GM18511 (cell line): ENCODE data around the gene PLEKHA7.
"Not testable (repeated sequence)": the region's sequence is repeated elsewhere in the genome, so short reads cannot be mapped to it uniquely, and the experiment has no call there.

Source experiments
- ATAC-seq: cut with Tn5 transposase; IDR thresholded peaks from one replicate; pipeline ENCODE4 v1.9.1; 2021; ENCODE audit warnings: mild to moderate bottlenecking, moderate library complexity; ENCODE audit not compliant: unreplicated experiment

The PLEKHA7 gene, protein sequence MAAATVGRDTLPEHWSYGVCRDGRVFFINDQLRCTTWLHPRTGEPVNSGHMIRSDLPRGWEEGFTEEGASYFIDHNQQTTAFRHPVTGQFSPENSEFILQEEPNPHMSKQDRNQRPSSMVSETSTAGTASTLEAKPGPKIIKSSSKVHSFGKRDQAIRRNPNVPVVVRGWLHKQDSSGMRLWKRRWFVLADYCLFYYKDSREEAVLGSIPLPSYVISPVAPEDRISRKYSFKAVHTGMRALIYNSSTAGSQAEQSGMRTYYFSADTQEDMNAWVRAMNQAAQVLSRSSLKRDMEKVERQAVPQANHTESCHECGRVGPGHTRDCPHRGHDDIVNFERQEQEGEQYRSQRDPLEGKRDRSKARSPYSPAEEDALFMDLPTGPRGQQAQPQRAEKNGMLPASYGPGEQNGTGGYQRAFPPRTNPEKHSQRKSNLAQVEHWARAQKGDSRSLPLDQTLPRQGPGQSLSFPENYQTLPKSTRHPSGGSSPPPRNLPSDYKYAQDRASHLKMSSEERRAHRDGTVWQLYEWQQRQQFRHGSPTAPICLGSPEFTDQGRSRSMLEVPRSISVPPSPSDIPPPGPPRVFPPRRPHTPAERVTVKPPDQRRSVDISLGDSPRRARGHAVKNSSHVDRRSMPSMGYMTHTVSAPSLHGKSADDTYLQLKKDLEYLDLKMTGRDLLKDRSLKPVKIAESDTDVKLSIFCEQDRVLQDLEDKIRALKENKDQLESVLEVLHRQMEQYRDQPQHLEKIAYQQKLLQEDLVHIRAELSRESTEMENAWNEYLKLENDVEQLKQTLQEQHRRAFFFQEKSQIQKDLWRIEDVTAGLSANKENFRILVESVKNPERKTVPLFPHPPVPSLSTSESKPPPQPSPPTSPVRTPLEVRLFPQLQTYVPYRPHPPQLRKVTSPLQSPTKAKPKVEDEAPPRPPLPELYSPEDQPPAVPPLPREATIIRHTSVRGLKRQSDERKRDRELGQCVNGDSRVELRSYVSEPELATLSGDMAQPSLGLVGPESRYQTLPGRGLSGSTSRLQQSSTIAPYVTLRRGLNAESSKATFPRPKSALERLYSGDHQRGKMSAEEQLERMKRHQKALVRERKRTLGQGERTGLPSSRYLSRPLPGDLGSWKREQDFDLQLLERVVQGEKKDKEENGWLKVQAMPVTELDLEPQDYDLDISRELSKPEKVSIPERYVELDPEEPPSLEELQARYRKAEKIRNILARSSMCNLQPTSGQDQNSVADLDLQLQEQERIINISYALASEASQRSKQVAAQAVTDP

DNA sequence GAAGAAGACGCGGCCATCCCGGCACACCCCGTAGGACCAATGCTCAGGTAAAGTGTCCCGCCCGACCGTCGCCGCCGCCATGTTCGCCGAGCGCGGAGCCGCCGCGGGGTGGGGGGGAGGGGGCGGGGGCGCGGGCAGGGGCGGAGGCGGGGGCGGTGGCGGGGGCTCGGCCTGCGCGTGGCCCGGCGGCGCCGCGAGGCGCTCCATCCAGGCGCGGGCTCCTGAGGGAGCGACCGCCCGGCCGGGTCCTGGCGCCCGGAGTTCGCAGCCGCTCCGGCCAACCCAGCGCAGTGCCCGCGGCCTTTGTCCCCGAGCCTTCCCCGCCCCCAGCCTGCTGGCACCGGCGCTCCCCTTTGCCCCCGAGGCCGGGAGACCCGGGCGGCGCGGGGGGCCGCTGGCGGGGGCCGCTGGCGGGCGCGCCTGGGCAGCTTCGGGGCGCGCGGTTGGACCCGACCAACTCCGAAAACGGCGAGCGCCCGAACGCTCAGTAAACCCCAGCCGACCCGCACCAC lies at the start of gene PLEKHA7:
Gene PLEKHA7, minus strand, starts transcription at position 94 of the 512 bp plus-strand sequence. Its CDS starts 13 bp downstream, at position 81.
- peak; percentile 35 for ATAC-seq

DNA sequence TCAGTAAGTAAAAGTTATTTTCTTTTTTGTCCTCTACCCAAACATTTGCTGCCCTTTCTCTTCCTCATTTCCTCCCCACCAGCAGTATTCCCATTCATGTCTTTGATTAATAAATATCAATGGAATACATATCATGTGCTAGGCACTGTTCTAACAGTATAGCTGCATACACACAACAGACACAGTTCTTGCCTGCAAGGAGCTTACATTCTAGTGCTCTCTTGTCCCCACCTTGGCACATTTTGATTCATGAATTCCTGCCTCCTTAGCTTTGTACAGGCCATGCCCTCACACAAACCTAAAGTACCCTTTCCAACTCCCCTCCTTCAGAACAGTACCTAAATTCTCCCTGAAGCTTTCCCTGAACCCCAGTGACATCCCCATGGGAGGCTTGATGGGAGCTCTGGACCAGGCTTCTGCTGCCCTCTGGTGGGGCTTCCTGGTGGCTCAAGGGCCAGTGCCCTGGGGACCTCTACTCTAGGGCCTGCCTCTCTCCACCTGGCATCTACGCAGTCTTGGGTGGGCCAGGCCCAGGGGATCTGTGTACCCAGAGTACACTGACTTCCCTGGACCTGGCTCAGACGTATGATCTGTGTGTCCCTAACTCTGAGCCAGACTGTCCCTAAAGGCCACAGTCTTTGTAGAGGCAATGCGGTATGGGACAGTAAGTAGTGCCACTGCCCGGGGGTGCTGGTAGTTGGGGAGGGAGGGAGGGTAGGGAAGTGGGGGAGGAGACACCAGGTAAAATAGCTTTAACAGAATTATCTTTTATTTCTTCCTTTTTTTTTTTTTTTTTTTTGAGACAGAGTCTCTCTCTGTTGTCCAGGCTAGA lies 49.2 kb upstream of the PLEKHA7 start:
- ATAC-seq = peak; percentile 84

DNA sequence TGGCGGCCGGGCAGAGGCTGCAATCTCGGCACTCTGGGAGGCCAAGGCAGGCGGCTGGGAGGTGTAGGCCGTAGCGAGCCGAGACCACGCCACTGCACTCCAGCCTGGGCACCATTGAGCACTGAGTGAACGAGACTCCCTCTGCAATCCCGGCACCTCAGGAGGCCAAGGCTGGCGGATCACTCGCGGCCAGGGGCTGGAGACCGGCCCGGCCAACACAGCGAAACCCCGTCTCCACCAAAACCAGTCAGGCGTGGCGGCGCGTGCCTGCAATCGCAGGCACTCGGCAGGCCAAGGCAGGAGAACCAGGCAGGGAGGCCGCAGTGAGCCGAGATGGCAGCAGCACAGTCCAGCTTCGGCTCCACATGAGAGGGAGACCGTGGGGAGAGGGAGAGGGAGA lies 36.9 kb upstream of the PLEKHA7 start:
- not testable (repeated sequence) for ATAC-seq

DNA sequence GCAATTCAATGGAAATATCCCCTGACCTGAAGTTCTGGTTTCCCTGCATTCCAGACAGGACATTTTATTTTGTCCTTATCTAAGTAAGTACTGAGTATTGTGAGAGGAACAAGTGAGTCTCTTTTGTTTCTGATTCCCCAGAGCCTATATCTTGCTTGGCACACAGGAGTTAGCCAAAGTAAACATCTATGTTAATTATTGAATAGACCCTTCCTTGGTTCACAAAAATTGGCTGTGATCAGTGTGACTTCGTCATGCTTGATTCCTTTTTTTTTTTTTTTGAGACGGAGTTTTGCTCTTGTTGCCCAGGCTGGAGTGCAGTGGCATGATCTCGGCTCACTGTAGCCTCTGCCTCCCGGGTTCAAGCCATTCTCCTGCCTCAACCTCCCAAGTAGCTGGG lies 34.3 kb upstream of the PLEKHA7 start:
- not testable (repeated sequence) for ATAC-seq

DNA sequence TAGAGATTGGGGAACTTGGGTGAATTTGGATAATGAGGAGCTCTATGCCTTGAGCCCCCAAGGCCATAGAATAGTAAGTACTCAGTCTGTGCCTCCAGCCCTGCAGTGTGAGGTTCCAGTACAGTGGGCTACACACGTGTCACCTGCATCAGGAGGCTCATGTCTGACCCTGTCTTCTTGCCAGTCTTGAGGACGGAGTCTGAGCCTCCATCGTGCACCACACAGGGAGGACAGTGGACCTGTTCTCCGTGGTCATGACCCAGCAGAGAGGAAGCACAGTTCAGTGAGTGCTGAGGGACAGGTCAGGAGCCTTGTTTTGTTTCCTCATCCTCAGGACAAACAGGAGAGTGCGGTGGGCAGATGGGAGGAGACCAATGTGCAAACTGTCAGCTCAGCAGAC lies 32.5 kb upstream of the PLEKHA7 start:
- ATAC-seq = no peak

DNA sequence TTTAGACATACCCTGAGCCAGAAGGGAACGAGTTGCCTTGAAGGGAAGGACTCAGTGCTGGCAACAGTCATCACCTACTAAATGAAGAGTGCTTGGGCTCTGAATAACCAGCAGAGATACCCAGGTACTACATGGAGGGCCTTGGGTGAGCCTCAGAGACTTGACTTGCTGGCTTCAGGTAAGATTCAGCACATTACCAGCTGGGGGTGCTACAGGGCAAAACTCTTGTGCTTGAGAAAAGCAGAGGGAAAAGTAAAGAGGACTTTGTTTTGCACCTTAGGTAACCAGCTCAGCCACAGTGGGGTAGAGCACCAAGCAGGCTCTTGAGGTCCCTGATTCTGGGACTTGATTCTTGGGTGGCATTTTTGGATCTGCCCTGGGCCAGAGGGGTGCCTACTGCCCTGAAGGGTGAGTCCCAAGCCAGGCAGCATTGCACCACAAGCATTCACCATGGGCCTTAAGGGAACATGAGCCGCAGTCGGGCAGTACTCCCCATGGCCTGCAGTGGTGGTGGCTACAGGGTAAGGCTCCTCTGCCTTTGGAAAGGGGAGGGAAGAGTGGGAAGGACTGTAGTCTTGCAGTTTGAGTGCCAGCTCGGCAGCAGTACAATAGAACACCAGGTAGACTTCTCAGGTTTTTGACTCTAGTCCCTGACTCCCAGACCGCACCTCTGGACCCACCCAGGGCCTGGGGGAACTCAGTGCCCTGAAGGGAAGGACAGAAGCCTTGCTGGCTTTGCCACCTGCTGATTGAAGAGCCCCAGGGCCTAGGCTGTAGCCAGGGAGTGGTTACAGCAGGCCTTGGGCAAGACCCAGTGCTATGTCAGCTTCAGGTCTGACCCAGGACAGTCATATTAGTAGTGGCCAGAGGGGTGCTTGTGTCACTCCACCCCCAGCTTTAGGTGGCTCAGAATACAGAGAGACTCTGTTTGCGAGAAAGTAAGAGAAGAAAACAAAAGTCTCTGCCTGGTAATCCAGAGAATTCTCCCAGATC lies 22.7 kb upstream of the PLEKHA7 start:
- no peak for ATAC-seq

DNA sequence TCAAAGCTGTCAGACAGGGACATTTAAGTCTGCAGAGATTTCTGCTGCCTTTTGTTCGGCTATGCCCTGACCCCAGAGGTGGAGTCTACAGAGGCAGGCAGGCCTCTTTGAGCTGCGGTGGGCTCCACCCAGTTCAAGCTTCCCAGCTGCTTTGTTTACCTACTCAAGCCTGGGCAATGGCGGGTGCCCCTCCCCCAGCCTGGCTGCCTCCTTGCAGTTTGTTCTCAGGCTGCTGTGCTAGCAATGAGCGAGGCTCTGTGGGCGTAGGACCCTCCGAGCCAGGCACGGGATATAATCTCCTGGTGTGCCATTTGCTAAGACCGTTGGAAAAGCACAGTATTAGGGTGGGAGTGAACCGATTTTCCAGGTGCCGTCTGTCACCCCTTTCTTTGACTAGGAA lies 19.8 kb upstream of the PLEKHA7 start:
- ATAC-seq = not testable (repeated sequence)

DNA sequence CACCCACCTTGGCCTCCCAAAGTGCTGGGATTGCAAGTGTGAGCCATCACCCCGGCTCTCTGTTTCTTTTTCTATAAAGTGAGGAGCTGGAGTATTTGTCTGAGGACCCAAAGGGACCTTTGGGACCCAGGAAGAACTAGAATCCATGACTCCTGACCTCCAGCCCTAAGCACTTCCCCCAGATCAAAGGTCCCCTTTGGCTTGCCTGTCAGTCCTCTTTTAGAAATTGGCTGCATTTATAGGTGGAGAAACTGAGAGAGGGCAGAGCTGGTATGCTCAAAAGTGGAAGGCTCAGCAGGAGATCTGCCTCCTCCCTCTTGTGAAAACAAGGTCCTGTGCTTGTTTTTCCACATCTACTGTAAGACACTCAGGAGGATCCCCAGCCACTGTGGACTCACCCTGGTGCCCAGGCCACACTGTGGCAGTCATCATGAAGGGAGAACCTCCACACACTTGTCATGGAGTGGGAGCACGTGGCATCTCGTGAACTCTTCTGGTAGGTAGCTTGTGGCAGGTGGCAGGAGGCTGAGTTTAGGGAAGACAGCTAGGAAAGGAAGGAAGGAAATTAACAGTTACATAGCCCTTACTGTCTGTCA lies 12.4 kb upstream of the PLEKHA7 start:
- no peak for ATAC-seq

DNA sequence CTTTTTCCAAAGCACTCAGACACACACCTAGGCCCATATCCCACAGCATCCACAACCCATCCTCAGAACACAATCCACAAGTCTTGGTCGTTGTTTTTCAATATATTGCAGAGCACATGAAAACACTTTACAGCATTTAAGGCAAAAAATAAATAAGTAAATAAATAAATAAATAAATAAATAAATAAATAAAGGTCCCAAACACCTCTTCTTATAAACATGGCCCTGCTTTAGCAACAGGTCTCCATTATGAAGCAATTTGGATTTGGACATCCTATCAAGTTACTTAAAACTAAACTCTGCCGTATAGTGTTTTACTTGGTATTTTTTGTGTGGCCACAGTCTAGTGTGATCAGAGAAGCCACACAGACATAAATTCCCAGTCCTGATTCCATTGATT lies 10.7 kb upstream of the PLEKHA7 start:
- no peak for ATAC-seq

DNA sequence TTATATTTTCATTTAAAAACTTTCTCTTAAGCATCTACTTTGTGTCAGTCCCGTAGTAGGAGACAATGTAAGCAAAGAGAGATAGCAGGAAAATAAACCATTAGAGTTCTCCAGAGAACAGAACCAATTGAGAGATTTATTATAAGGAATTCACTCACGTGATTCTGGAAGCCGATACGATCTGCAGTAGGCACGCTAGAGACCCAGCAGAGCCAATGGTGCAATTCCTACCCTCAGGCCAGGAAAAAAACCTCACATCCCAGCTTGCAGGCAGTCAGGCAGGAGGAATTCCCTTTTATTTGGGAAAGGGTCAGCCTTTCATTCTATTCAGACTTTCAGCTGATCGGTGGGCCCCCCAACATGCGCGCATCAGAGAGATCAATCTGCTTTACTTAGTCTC lies 7.3 kb upstream of the PLEKHA7 start:
- no peak for ATAC-seq

DNA sequence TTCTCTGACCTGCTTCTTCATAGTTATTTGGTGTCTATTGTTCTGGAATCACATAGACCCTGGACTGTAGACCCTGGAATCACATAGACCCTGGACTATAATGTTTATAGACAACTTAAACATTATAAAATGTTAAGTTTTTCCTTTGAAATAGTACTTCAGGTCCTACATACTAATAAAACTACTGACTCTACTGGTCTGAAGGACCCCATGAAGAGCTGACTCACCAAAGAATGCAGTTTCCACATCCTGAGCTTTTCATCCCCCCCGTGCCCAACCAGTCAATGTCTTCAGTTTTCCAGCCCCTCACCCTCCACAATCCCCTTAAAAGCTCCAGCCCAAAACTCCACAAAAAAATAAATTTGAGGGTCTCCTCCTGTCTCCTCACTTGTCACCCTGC lies 6.6 kb upstream of the PLEKHA7 start:
- no peak for ATAC-seq

DNA sequence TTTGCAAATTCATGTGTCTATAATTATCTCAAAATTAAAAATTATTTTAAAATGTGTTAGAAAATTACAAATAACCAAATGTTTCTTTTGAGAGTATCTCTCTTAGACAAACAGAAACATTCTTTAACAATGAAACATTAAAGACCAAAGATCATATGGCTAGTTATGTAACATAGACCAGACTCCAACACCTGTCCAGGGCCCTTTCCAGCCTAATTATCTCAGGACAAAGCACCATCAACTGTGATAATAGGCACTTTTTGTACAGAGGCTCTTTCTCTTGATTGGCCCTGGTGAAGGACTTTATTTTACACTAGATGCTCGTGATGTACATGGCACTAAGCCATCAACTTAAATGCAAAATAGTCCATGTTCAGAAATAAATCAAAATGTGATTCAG lies 5.0 kb upstream of the PLEKHA7 start:
- no peak for ATAC-seq

DNA sequence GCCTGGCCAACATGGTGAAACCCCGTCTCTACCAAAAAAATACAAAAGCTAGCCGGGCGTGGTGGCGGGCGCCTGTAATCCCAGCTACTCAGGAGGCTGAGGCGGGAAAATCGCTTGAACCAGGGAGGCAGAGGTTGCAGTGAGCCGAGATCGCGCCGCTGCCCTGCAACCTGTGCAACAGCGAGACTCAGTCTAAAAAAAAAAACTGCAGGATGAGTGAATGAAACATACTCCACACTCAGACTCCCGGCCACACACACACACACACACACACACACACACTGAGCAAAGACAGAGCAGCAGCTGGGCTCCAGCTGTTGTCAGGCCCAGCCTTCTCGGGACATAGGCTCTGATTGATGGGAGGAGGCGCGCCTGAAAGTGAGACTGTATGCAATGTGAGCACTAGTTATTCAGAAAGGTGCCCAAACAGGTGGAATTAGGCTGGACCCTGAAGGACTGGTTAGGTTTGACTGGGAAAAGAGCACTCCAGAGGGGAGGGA lies 1.5 kb upstream of the PLEKHA7 start:
- no peak for ATAC-seq

DNA sequence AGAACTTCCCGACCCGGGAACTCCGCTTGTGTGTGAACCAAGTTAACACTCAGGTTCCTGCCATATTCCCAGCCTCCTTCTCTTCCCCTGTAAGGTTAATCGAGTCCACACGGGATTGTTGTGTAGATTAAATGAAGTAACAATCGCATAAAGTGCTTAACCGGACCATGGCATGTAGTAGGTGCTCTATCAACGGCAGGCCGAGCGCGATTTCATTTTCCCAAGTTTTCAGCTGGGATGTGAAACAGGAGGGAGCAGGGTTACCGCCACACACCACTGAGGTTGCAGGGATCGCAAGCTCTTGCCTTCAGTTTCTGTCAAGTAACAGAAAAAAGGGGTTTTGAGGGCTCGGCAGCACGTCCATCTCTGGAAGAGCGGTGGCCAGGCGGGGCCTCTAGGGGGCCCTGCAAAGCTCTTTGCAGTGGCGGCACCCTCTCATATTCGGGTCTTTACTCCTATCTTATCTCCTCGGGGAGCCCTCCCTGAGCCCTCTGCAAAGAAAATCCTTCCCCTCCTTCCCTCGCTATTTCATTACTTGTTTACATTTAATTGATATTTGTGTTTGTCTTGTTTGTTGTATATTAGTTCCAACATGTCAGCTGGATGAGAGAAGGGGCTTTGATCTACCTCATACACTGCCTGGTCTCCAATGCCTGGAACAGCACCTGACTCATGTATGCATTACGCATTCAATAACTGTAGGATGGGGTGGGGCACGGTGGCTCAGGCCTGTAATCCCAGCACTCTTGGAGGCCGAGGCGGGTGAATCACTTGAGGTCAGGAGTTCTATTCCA lies 816 bp upstream of the PLEKHA7 start:
- ATAC-seq = peak; percentile 40

DNA sequence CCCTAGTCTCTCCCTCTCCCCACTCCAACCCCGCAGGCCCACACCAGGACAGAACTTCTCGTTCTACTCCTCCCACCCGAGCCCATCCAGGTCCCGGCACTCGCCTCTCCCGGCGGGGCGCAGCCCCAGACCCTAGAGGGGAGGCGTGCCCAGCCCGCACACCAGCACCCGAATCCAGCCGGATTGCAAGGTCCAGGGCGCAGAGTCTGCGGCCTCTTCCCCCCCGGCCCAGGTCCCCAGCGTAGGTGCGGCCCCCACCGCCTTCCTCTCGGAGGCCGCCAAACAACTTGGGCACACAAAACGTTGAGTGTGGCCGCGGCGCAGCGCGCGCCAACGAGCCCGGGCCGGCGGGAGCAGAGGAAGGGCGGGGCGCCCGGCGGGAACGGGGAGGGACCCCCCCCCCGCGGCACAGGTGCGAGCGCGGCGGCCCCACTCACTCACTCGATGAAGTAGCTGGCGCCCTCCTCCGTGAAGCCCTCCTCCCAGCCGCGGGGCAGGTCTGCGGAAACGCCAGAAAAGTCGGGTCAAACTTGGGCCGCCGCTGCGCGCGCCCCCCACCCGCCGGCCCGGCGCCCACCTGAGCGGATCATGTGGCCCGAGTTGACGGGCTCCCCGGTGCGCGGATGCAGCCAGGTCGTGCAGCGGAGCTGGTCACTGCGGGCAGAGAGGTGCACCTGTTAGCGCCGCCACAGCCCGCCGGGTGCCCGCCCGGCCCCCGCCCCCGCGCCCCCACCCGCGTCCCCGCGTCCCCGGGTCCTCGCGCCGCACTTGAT lies 480 bp downstream of the PLEKHA7 start:
- ATAC-seq = peak; percentile 44

DNA sequence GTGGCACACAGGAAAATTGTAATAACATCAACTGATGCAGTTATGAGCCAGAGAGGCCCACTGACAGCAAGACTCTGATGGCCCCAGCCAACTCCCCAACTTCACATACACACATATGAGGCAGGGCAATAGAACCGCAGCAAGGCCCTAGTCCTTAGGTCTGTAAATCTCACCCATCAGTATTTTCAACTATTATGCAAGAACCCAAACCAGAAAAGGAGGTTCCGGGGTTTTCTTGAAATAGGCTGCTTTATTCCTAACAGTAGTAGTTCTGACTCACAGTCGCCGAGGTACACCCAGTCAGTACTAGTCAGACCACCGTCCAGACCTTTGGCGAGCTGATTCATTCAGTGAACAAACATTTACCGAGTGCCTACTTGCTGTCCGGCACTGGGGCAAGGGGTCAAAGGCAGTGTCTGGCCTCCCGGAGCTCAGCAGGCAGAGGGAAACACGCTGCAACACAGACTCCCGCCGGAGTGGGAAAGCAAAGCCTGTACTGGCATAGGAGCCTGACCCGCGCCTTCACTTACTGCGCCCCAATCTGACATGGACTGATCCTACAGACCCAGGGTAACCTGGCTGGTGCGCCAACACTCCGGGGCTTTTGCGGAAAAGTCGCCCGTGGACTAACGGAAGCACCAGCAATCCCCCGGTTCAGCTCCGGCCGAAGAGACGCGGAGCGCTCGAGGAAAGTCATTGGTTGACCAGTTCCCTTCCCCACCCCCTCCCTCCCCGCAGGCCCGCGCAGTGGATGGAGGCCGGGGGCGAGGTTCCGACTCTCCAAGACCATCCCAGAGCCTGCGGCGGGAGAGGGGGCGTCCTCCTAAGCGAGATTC lies 1.3 kb downstream of the PLEKHA7 start:
- ATAC-seq = peak; percentile 16
